Measurements from ENCODE around the gene PEPD. TPM values are rescaled to one million over a fixed set of nuclear protein-coding genes. Genes with fewer than 3 reads are reported as not detected.

The PEPD gene
- total RNA-seq, 2 experiments from 2014 or later = 17.5 to 23.0 TPM

- Mint-ChIP-seq H3K36me3 (ENCODE audit: low read depth) (peaks cover 10% of the 10 kb centered on the region), H3K4me3 (no peak overlapping the region), H3K27ac (no peak overlapping the region), H3K9me3 (no peaks in the 10 kb centered on the region), H3K27me3 (no peaks in the 10 kb centered on the region), H3K4me1 (ENCODE audit: low read depth) (no peaks in the 10 kb centered on the region)
- Histone ChIP-seq H3K36me3 (ENCODE audit: insufficient read depth, low read length) (peaks cover 15% of the 10 kb centered on the region), H3K27me3 (ENCODE audit: control insufficient read depth in 1 of 2, insufficient read depth in 2 of 2, low read length in 2 of 2) (no peaks in the 10 kb centered on the region), H3K4me1 (ENCODE audit: insufficient read depth, low read length) (peaks cover 3% of the 10 kb centered on the region), H3K27ac (ENCODE audit: low read depth in 1 of 2, low read length in 2 of 2) (no peak overlapping the region), H3K4me3 (ENCODE audit: low read length) (no peak overlapping the region), H3K9me3 (ENCODE audit: control insufficient read depth in 1 of 2, insufficient read depth in 1 of 2, low read length in 2 of 2) (no peaks in the 10 kb centered on the region)
- ATAC-seq (ENCODE audit: poor library complexity) (no peak), DNase-seq (no peak)
- POLR2A ChIA-PET = no interaction called here
- no peak for TF ChIP-seq CTCF (IDR thresholded peaks at IDR 0.05)
- CTCF ChIA-PET = no interaction called here
- intact Hi-C loops (cut with DNase I, micrococcal nuclease) = no loop called here
Observed at GRCh38 chr19:33389421-33390100, 132.0 kb downstream of the PEPD start.

GRCh38 chr19:33388725-33389420 is 132.7 kb downstream of the PEPD start:
- no peak for ATAC-seq (ENCODE audit: poor library complexity)
- CTCF ChIA-PET = no interaction called here
- Histone ChIP-seq H3K36me3 (ENCODE audit: insufficient read depth, low read length) (peaks cover 15% of the 10 kb centered on the region), H3K27ac (ENCODE audit: low read depth in 1 of 2, low read length in 2 of 2) (no peak overlapping the region), H3K4me3 (ENCODE audit: low read length) (no peak overlapping the region), H3K4me1 (ENCODE audit: insufficient read depth, low read length) (peaks cover 3% of the 10 kb centered on the region), H3K9me3 (ENCODE audit: control insufficient read depth in 1 of 2, insufficient read depth in 1 of 2, low read length in 2 of 2) (no peaks in the 10 kb centered on the region), H3K27me3 (ENCODE audit: control insufficient read depth in 1 of 2, insufficient read depth in 2 of 2, low read length in 2 of 2) (no peaks in the 10 kb centered on the region)
- DNase-seq = no peak
- H3K27me3 Mint-ChIP-seq = no peaks in the 10 kb centered on the region
- H3K9me3 Mint-ChIP-seq = no peaks in the 10 kb centered on the region
- H3K27ac Mint-ChIP-seq = no peak overlapping the region
- no peak overlapping the region for H3K4me3 Mint-ChIP-seq
- POLR2A ChIA-PET = no interaction called here
- no peak for TF ChIP-seq CTCF (IDR thresholded peaks at IDR 0.05)
- intact Hi-C loops (cut with DNase I, micrococcal nuclease) = no loop called here
- peaks cover 13% of the 10 kb centered on the region for H3K36me3 Mint-ChIP-seq (ENCODE audit: low read depth)
- no peaks in the 10 kb centered on the region for H3K4me1 Mint-ChIP-seq (ENCODE audit: low read depth)

GRCh38 chr19:33388231-33388724 is 133.3 kb downstream of the PEPD start:
- CTCF ChIA-PET = no interaction called here

More at GRCh38 chr19:33388231-33388724, 133.3 kb downstream of the PEPD start:
- Mint-ChIP-seq H3K36me3 (ENCODE audit: low read depth) (peaks cover 17% of the 10 kb centered on the region), H3K27ac (no peak overlapping the region), H3K4me1 (ENCODE audit: low read depth) (peaks cover under 1% of the 10 kb centered on the region), H3K27me3 (no peaks in the 10 kb centered on the region), H3K9me3 (no peaks in the 10 kb centered on the region), H3K4me3 (no peak overlapping the region)
- H3K4me1 ChIP-seq (ENCODE audit: insufficient read depth, low read length) = no peaks in the 10 kb centered on the region
- H3K27me3 ChIP-seq (ENCODE audit: control insufficient read depth in 1 of 2, insufficient read depth in 2 of 2, low read length in 2 of 2) = no peaks in the 10 kb centered on the region
- peaks cover 15% of the 10 kb centered on the region for H3K36me3 ChIP-seq (ENCODE audit: insufficient read depth, low read length)
- intact Hi-C loops (cut with DNase I, micrococcal nuclease) = no loop called here
- H3K9me3 ChIP-seq (ENCODE audit: control insufficient read depth in 1 of 2, insufficient read depth in 1 of 2, low read length in 2 of 2) = no peaks in the 10 kb centered on the region
- no peak for TF ChIP-seq CTCF (IDR thresholded peaks at IDR 0.05)
- no peak overlapping the region for H3K4me3 ChIP-seq (ENCODE audit: low read length)
- ATAC-seq (ENCODE audit: poor library complexity) (no peak), DNase-seq (peak in 1 of 14 experiments; percentile 28)
- no peak overlapping the region for H3K27ac ChIP-seq (ENCODE audit: low read depth in 1 of 2, low read length in 2 of 2)
- POLR2A ChIA-PET = no interaction called here

Data from CD4-positive, alpha-beta T cell (primary cell).